Measurements from ENCODE around the gene WDR27. TPM values are rescaled to one million over a fixed set of nuclear protein-coding genes. Genes with fewer than 3 reads are reported as not detected.

WDR27 gene
- total RNA-seq, 1 experiment from 2014 or later, result 63.0 TPM

DNA sequence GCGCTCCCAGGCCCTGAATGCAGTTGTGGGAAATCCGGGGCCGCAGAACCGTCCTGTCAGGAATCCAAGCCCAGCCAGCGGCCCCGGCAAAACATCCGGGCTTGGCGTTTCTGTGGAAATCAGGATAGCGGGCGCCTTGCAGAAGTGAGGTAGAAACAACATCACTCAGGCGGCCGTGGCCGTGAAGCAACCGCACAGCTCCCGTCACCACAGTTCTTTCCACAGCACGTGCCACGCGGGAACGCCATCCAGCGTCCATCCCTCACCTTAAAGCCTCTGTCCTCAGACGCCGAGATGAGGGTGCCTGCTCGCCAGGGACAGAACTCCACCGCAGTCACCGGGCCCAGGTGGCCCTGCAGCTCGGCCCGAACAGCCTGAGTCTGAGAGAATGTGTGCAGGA, 34.1 kb downstream of the WDR27 start:
- H3K36me3 ChIP-seq (ENCODE audit: insufficient read depth, low read length), result peaks cover 23% of the 10 kb centered on the region; the same call in 1 of the 2 replicates

DNA sequence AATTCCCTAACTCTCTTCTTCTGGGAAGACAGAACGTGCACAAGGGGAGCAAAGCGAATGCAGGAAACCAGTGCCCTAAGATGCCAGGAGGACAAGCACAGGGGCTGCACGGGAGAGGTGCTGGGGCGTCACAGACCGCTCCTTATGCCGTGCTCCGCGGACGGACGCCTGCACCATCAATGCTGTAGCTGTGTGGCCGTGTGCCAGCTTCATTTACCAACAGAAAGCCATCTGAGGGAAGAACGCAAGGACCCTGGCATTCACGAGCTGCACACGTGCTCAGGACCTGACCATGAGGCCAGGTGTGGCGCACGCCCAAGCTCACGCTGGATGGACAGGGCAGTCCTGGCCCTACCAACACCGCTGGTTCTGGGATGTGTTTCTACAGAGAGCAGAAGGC, 35.4 kb downstream of the WDR27 start:
- Histone ChIP-seq H2AFZ (ENCODE audit: low read length) (no peak overlapping the region), H3K4me2 (ENCODE audit: low read depth, low read length, poor library complexity, severe bottlenecking) (no peak overlapping the region), H3K9me2 (replicated peaks; ENCODE audit: insufficient read depth, low read length) (no peaks in the 10 kb centered on the region), H3K9ac (ENCODE audit: low read length) (no peak overlapping the region), H3K9me3 (ENCODE audit: low read length) (no peaks in the 10 kb centered on the region), H3K27ac (ENCODE audit: low read length) (no peak overlapping the region), H3K4me1 (ENCODE audit: low read length) (no peaks in the 10 kb centered on the region), H3K4me3 (ENCODE audit: low read length) (no peak overlapping the region), H4K20me1 (ENCODE audit: insufficient read depth, low read depth, low read length) (no peaks in the 10 kb centered on the region), H3K27me3 (ENCODE audit: low read length) (no peaks in the 10 kb centered on the region), H3K36me3 (ENCODE audit: insufficient read depth, low read length) (peaks cover 14% of the 10 kb centered on the region; the same call in 1 of the 2 replicates), H3K79me2 (ENCODE audit: low read length) (peaks cover 10% of the 10 kb centered on the region; the same call in 1 of the 2 replicates)
- no peak for DNase-seq

More for the DNA sequence above, 34.1 kb downstream of the WDR27 start:
- Histone ChIP-seq H2AFZ (ENCODE audit: low read length) (no peak overlapping the region), H3K79me2 (ENCODE audit: low read length) (peaks cover 20% of the 10 kb centered on the region; the same call in 1 of the 2 replicates), H3K27ac (ENCODE audit: low read length) (no peak overlapping the region), H3K4me1 (ENCODE audit: low read length) (no peaks in the 10 kb centered on the region), H4K20me1 (ENCODE audit: insufficient read depth, low read depth, low read length) (no peaks in the 10 kb centered on the region), H3K4me3 (ENCODE audit: low read length) (no peak overlapping the region), H3K27me3 (ENCODE audit: low read length) (no peaks in the 10 kb centered on the region), H3K9me2 (replicated peaks; ENCODE audit: insufficient read depth, low read length) (no peaks in the 10 kb centered on the region), H3K9ac (ENCODE audit: low read length) (no peak overlapping the region), H3K9me3 (ENCODE audit: low read length) (no peaks in the 10 kb centered on the region), H3K4me2 (ENCODE audit: low read depth, low read length, poor library complexity, severe bottlenecking) (no peak overlapping the region)
- DNase-seq, result no peak

DNA sequence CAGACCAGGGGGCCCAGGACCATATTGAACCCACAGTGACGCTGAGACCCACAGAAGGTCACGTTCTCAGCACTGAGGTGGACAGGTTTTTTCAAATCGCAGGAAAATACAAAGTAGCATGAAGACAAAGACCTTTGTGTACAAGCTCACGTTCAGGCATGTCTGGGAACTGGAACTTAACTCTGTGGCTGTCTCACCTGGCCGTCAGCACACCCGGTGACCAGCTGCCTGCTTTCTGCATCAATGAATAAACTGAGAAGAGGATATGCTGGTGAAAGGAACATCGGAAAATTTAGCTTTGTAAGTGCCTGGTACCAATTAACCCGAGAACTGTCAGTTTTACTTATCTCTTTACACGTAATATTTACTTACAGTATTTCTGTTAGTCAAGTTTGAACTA, 36.5 kb downstream of the WDR27 start:
- DNase-seq, result no peak
- no peaks in the 10 kb centered on the region for H3K4me1 ChIP-seq (ENCODE audit: low read length)
- no peak overlapping the region for H3K27ac ChIP-seq (ENCODE audit: low read length)
- no peak overlapping the region for H3K9ac ChIP-seq (ENCODE audit: low read length)
- H4K20me1 ChIP-seq (ENCODE audit: insufficient read depth, low read depth, low read length), result no peaks in the 10 kb centered on the region
- H3K4me3 ChIP-seq (ENCODE audit: low read length), result no peak overlapping the region
- no peaks in the 10 kb centered on the region for H3K9me3 ChIP-seq (ENCODE audit: low read length)
- peaks cover 14% of the 10 kb centered on the region; the same call in 1 of the 2 replicates for H3K36me3 ChIP-seq (ENCODE audit: insufficient read depth, low read length)
- H3K4me2 ChIP-seq (ENCODE audit: low read depth, low read length, poor library complexity, severe bottlenecking), result no peak overlapping the region
- H2AFZ ChIP-seq (ENCODE audit: low read length), result no peak overlapping the region
- H3K79me2 ChIP-seq (ENCODE audit: low read length), result 0 out of 2 replicates have a peak, but pooled peaks cover 4% of the 10 kb centered on the region
- H3K9me2 ChIP-seq (replicated peaks; ENCODE audit: insufficient read depth, low read length), result no peaks in the 10 kb centered on the region
- H3K27me3 ChIP-seq (ENCODE audit: low read length), result no peaks in the 10 kb centered on the region

DNA sequence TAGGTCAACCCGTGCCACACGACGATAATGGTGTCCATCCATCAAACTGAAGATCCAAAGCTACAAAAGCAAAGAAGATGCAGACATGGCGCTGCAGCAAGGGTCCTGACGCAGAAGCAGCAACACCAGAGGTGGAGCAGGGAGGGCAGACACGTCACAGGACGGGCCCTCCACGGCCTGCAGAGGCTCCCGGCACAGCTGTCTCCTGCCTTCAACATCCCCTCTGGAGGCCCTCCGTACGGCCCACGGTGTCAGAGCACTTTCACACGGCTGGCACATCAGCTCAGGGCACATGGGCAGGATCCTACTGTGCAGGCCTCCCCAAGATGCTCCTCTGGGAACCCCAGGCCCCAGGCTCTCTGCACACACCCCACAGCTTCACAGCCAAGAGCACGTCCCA, 37.6 kb downstream of the WDR27 start:
- H3K9me2 ChIP-seq (replicated peaks; ENCODE audit: insufficient read depth, low read length), result no peaks in the 10 kb centered on the region
- H2AFZ ChIP-seq (ENCODE audit: low read length), result no peak overlapping the region
- H3K4me3 ChIP-seq (ENCODE audit: low read length), result no peak overlapping the region
- no peaks in the 10 kb centered on the region for H3K79me2 ChIP-seq (ENCODE audit: low read length)
- H3K9me3 ChIP-seq (ENCODE audit: low read length), result no peaks in the 10 kb centered on the region
- no peak overlapping the region for H3K27ac ChIP-seq (ENCODE audit: low read length)
- H3K9ac ChIP-seq (ENCODE audit: low read length), result no peak overlapping the region
- no peaks in the 10 kb centered on the region for H3K27me3 ChIP-seq (ENCODE audit: low read length)
- no peak for DNase-seq
- H3K4me1 ChIP-seq (ENCODE audit: low read length), result no peaks in the 10 kb centered on the region
- no peak overlapping the region for H3K4me2 ChIP-seq (ENCODE audit: low read depth, low read length, poor library complexity, severe bottlenecking)
- H3K36me3 ChIP-seq (ENCODE audit: insufficient read depth, low read length), result peaks cover 14% of the 10 kb centered on the region; the same call in 1 of the 2 replicates
- H4K20me1 ChIP-seq (ENCODE audit: insufficient read depth, low read depth, low read length), result no peaks in the 10 kb centered on the region

DNA sequence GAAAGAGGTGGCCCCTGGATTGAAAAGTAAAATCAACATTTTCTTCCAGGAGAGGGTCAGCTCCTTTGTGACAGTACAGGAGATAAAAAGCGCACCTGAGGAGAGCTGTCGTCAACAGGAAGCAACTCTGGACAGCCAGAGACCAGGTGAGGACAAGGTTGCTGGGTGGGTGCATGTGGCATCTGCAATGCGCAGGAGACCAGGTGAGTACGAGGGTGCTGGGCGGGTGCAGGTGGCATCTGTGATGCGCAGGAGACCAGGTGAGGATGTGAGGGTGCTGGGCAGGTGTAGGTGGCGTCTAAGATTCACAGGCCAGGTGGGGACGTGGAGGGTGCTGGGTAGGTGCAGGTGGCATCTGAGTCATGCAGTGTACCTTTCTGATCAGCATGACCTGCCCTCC, 38.4 kb downstream of the WDR27 start:
- Histone ChIP-seq H3K9ac (ENCODE audit: low read length) (no peak overlapping the region), H3K27me3 (ENCODE audit: low read length) (no peaks in the 10 kb centered on the region), H3K27ac (ENCODE audit: low read length) (no peak overlapping the region), H3K9me2 (replicated peaks; ENCODE audit: insufficient read depth, low read length) (no peaks in the 10 kb centered on the region), H3K79me2 (ENCODE audit: low read length) (no peaks in the 10 kb centered on the region), H3K4me3 (ENCODE audit: low read length) (no peak overlapping the region), H3K4me2 (ENCODE audit: low read depth, low read length, poor library complexity, severe bottlenecking) (no peak overlapping the region), H4K20me1 (ENCODE audit: insufficient read depth, low read depth, low read length) (no peaks in the 10 kb centered on the region), H3K36me3 (ENCODE audit: insufficient read depth, low read length) (peaks cover 14% of the 10 kb centered on the region; the same call in 1 of the 2 replicates), H3K4me1 (ENCODE audit: low read length) (no peaks in the 10 kb centered on the region), H3K9me3 (ENCODE audit: low read length) (no peaks in the 10 kb centered on the region), H2AFZ (ENCODE audit: low read length) (no peak overlapping the region)
- DNase-seq, result no peak

DNA sequence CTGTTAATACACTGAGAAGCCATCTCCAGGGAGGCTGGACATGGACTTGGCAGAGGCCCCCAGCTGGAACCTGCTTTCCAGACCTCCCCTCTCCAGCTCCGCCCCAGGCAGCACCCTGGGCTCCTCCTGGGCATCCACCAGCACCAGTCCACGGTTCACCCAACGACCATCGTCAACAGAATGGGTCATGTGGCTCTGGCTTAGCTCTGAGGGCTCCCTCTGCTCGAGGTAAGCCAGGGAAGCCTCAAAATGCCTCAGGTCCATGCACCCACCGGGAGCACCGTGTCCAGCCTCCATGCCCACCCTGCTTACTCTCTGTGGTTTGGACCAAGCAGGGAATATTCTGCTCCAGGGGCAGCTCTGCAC, 40.5 kb downstream of the WDR27 start:
- no peak overlapping the region for H3K4me2 ChIP-seq (ENCODE audit: low read depth, low read length, poor library complexity, severe bottlenecking)
- no peaks in the 10 kb centered on the region for H3K27me3 ChIP-seq (ENCODE audit: low read length)
- no peak overlapping the region for H3K4me3 ChIP-seq (ENCODE audit: low read length)
- no peaks in the 10 kb centered on the region for H3K79me2 ChIP-seq (ENCODE audit: low read length)
- H3K9ac ChIP-seq (ENCODE audit: low read length), result no peak overlapping the region
- peaks cover under 1% of the 10 kb centered on the region; the same call in 1 of the 2 replicates for H3K4me1 ChIP-seq (ENCODE audit: low read length)
- H3K27ac ChIP-seq (ENCODE audit: low read length), result no peak overlapping the region
- no peak for DNase-seq
- no peak overlapping the region for H2AFZ ChIP-seq (ENCODE audit: low read length)
- no peaks in the 10 kb centered on the region for H4K20me1 ChIP-seq (ENCODE audit: insufficient read depth, low read depth, low read length)
- H3K36me3 ChIP-seq (ENCODE audit: insufficient read depth, low read length), result peaks cover 10% of the 10 kb centered on the region; the same call in 1 of the 2 replicates
- no peaks in the 10 kb centered on the region for H3K9me3 ChIP-seq (ENCODE audit: low read length)
- no peaks in the 10 kb centered on the region for H3K9me2 ChIP-seq (replicated peaks; ENCODE audit: insufficient read depth, low read length)

DNA sequence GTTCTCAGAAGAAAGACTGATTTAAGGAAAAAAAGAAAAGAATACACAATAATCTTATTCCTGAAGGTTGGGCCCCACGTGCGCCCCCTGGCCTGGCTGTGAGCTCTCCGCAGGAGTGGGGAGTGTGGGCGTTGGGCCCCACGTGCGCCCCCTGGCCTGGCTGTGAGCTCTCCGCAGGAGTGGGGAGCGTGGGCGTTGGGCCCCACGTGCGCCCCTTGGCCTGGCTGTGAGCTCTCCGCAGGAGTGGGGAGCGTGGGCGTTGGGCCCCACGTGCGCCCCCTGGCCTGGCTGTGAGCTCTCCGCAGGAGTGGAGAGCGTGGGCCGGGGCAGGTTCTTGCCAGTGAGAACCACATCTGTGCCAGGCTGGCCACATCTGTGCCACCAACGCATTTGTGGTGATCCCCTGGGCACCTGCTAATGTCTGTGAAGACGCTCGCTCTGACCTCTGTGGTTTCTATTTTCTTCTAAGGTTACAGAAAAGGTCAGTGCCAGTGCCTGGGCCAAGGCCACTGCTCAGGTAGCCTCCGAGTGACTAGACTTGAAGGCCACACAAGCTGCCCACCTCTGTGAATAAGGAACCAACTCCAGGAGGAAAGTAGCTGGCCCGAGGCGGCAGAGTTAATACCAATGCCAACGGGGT, 41.0 kb downstream of the WDR27 start:
- no peaks in the 10 kb centered on the region for H3K27me3 ChIP-seq (ENCODE audit: low read length)
- peaks cover 10% of the 10 kb centered on the region; the same call in 1 of the 2 replicates for H3K36me3 ChIP-seq (ENCODE audit: insufficient read depth, low read length)
- no peaks in the 10 kb centered on the region for H3K79me2 ChIP-seq (ENCODE audit: low read length)
- H3K9ac ChIP-seq (ENCODE audit: low read length), result no peak overlapping the region
- H3K9me3 ChIP-seq (ENCODE audit: low read length), result no peaks in the 10 kb centered on the region
- no peaks in the 10 kb centered on the region for H3K9me2 ChIP-seq (replicated peaks; ENCODE audit: insufficient read depth, low read length)
- no peak overlapping the region for H2AFZ ChIP-seq (ENCODE audit: low read length)
- no peaks in the 10 kb centered on the region for H4K20me1 ChIP-seq (ENCODE audit: insufficient read depth, low read depth, low read length)
- peaks cover 5% of the 10 kb centered on the region for H3K4me1 ChIP-seq (ENCODE audit: low read length)
- H3K4me2 ChIP-seq (ENCODE audit: low read depth, low read length, poor library complexity, severe bottlenecking), result no peak overlapping the region
- no peak for DNase-seq
- no peak overlapping the region for H3K4me3 ChIP-seq (ENCODE audit: low read length)
- no peak overlapping the region for H3K27ac ChIP-seq (ENCODE audit: low read length)

DNA sequence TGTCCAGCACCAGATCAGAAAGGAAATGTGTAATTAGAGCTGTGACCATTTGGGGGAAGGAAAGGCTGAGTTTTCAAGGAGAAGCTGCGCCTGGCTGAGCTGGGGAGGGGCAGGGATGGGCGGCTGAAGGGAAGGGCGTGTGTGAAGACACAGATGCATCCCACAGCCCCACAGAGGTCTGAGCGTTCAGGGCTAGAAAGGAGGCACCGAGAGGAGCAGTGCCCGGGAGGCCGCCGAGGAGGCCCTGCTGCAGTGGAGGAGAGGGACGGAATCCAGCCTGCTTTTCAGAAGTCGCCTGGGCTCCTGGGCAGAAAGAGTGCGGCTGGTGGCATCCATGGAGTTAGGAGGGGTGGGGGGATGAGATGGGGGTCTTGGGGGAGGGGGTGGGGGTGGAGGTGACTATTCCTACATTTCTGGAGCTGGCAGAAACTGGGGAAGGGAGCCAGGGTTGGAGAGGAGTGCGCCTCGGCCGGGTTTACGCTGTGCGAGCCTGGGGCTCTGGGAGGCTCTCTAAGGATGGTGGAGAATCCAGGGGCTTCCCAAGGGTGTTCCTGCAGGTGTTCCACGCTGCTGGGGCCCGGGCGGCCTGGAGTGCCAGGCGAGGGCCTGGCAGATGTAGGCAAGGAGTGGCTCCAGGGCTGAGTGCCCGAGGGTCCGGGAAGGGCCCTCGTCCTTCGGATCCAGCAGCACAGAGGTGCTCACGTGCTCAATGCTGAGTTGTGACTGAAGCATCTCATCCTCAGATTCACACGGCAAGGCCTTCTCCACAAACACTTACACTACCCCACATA, 41.8 kb downstream of the WDR27 start:
- no peak overlapping the region for H2AFZ ChIP-seq (ENCODE audit: low read length)
- H3K79me2 ChIP-seq (ENCODE audit: low read length), result no peaks in the 10 kb centered on the region
- no peaks in the 10 kb centered on the region for H3K27me3 ChIP-seq (ENCODE audit: low read length)
- no peak overlapping the region for H3K4me2 ChIP-seq (ENCODE audit: low read depth, low read length, poor library complexity, severe bottlenecking)
- H3K4me1 ChIP-seq (ENCODE audit: low read length), result peaks cover 13% of the 10 kb centered on the region
- no peaks in the 10 kb centered on the region for H4K20me1 ChIP-seq (ENCODE audit: insufficient read depth, low read depth, low read length)
- H3K9me2 ChIP-seq (replicated peaks; ENCODE audit: insufficient read depth, low read length), result no peaks in the 10 kb centered on the region
- no peaks in the 10 kb centered on the region for H3K9me3 ChIP-seq (ENCODE audit: low read length)
- H3K9ac ChIP-seq (ENCODE audit: low read length), result no peak overlapping the region
- no peak for DNase-seq
- H3K27ac ChIP-seq (ENCODE audit: low read length), result no peak overlapping the region
- peaks cover 8% of the 10 kb centered on the region; the same call in 1 of the 2 replicates for H3K36me3 ChIP-seq (ENCODE audit: insufficient read depth, low read length)
- H3K4me3 ChIP-seq (ENCODE audit: low read length), result no peak overlapping the region

Data from Karpas-422 (cell line).